T-helper 17 cell (primary cell): ENCODE measurements around the gene DYNLRB1. TPM values are rescaled to one million over a fixed set of nuclear protein-coding genes. Genes with fewer than 3 reads are reported as not detected.
"Not testable (repeated sequence)": the region's sequence is repeated elsewhere in the genome, so short reads cannot be mapped to it uniquely, and the experiment has no call there.

Experiments used
- ATAC-seq: fragments of 150-1000 bp; cut with Tn5 transposase; 2 replicates; pipeline ENCODE4 v1.10.0; 2021; ENCODE audit warnings: mild to moderate bottlenecking, moderate library complexity
- DNase-seq, 3 donors: peaks; one replicate each; pipeline versions ENCODE4 v3.0.0 to v3.0.0-alpha.2; 2020 to 2021
- H3K9me3 ChIP-seq: one replicate; pipeline ENCODE4 v1.7.0; 2013; ENCODE audit warnings: low read length, mild to moderate bottlenecking; ENCODE audit not compliant: control insufficient read depth, poor library complexity, severe bottlenecking
- H3K27ac Mint-ChIP-seq: one replicate; pipeline ENCODE4 v1.8.0; 2022; ENCODE audit warnings: mild to moderate bottlenecking, moderate library complexity, mixed read lengths
- H3K27me3 Mint-ChIP-seq: one replicate; pipeline ENCODE4 v1.8.0; 2022; ENCODE audit warnings: mixed read lengths
- H3K36me3 Mint-ChIP-seq: one replicate; pipeline ENCODE4 v1.8.0; 2022; ENCODE audit warnings: low read depth, mixed read lengths
- H3K4me1 Mint-ChIP-seq: one replicate; pipeline ENCODE4 v1.8.0; 2022; ENCODE audit warnings: mild to moderate bottlenecking, mixed read lengths
- H3K4me3 Mint-ChIP-seq: one replicate; pipeline ENCODE4 v1.8.0; 2022; ENCODE audit warnings: mild to moderate bottlenecking, moderate library complexity, mixed read lengths
- total RNA-seq, 4 donors: library from RNA in 2 of 4; stranded (reverse) in 2 of 4; gene quantifications; one replicate each; pipeline ENCODE4 v1.2.3 and lab custom pipeline; 2022 to 2026

The DYNLRB1 gene
- total RNA-seq, 2 donors from 2014 or later: 52.8 to 62.0 TPM

GRCh38 chr20:34493646-34494045 lies 22.6 kb upstream of the DYNLRB1 start:
- H3K9me3 ChIP-seq: no peaks in the 10 kb centered on the region
- peaks cover 11% of the 10 kb centered on the region for H3K4me1 Mint-ChIP-seq
- H3K27ac Mint-ChIP-seq: peak overlapping the region; percentile 88
- DNase-seq: no peak
- no peak overlapping the region for H3K4me3 Mint-ChIP-seq
- ATAC-seq: no peak
- H3K36me3 Mint-ChIP-seq: peaks cover 18% of the 10 kb centered on the region
- H3K27me3 Mint-ChIP-seq: no peaks in the 10 kb centered on the region

- ATAC-seq (no peak), DNase-seq (no peak)
- no peak overlapping the region for H3K27ac Mint-ChIP-seq
- H3K9me3 ChIP-seq: no peaks in the 10 kb centered on the region
- no peaks in the 10 kb centered on the region for H3K27me3 Mint-ChIP-seq
- H3K4me1 Mint-ChIP-seq: peaks cover 12% of the 10 kb centered on the region
- H3K36me3 Mint-ChIP-seq: peaks cover 25% of the 10 kb centered on the region
- H3K4me3 Mint-ChIP-seq: no peak overlapping the region
Measured at GRCh38 chr20:34495307-34495706, 20.9 kb upstream of the DYNLRB1 start.

GRCh38 chr20:34495916-34496315 lies 20.3 kb upstream of the DYNLRB1 start:
- H3K27me3 Mint-ChIP-seq: no peaks in the 10 kb centered on the region
- ATAC-seq: no peak
- H3K4me3 Mint-ChIP-seq: no peak overlapping the region
- DNase-seq: no peak
- no peak overlapping the region for H3K27ac Mint-ChIP-seq
- peaks cover 5% of the 10 kb centered on the region for H3K9me3 ChIP-seq
- H3K36me3 Mint-ChIP-seq: peaks cover 26% of the 10 kb centered on the region
- H3K4me1 Mint-ChIP-seq: peaks cover 12% of the 10 kb centered on the region

DNA sequence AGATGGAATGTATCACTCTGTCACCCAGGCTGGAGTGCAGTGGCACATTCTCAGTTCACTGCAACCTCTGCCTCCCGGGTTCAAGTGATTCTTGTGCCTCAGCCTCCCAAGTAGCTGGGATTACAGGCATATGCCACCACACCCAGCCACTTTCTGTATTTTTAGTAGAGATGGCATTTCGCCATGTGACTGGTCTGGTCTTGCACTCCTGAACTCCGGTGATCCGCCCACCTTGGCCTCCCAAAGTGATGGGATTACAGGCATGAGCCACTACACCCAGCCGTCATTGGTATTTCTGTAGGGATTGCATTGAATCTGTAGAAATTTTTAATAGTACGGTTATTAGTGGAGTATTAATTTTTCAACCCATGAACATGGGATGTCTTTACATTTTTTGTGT lies 18.6 kb upstream of the DYNLRB1 start:
- not testable (repeated sequence) for ATAC-seq, H3K4me3 Mint-ChIP-seq, H3K27me3 Mint-ChIP-seq, H3K4me1 Mint-ChIP-seq, H3K9me3 ChIP-seq, H3K27ac Mint-ChIP-seq, DNase-seq
- H3K36me3 Mint-ChIP-seq: peaks cover 26% of the 10 kb centered on the region

DNA sequence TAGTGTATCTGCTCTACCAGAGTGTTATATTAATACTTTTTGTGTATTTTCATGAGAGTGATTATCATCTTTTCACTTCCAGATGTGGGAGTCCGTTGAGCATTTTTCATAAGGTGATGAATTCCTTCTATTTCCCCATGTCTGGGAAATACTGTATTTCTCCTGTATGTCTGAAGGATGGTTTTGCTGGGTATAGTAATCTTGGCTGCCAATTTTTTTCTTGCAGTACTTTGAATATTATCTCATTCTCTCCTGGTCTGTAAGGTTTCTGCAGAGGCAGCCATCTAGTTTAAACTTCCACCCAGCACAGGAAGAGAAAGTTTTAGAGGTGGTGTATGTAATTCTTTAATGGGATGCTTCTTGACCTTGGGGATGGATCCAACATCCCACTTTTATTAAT lies 15.4 kb upstream of the DYNLRB1 start:
- H3K4me1 Mint-ChIP-seq: peaks cover 2% of the 10 kb centered on the region
- H3K9me3 ChIP-seq: peaks cover 5% of the 10 kb centered on the region
- no peak overlapping the region for H3K4me3 Mint-ChIP-seq
- H3K36me3 Mint-ChIP-seq: peaks cover 12% of the 10 kb centered on the region
- ATAC-seq: no peak
- DNase-seq: no peak
- H3K27me3 Mint-ChIP-seq: no peaks in the 10 kb centered on the region
- no peak overlapping the region for H3K27ac Mint-ChIP-seq

DNA sequence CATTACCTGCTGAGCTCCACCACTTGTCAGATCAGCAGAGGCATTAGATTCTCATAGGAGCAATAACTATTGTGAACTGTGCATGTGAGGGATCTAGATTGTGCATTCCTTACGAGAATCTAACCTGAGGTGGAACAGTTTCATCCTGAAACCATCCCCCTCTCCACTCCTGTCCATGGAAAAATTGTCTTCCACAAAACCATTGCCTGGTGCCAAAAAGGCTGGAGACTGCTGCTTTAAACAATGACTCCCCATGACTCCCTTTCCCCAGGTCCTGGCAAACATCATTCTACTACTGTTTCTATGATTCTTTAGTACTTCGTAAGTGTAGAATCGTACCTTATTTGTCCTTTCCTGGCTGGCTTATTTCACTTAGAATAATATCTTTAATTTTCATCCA lies 9.7 kb upstream of the DYNLRB1 start:
- DNase-seq (no peak), ATAC-seq (no peak)
- no peaks in the 10 kb centered on the region for H3K27me3 Mint-ChIP-seq
- no peak overlapping the region for H3K27ac Mint-ChIP-seq
- H3K9me3 ChIP-seq: no peaks in the 10 kb centered on the region
- no peaks in the 10 kb centered on the region for H3K4me1 Mint-ChIP-seq
- no peak overlapping the region for H3K4me3 Mint-ChIP-seq
- peaks cover 2% of the 10 kb centered on the region for H3K36me3 Mint-ChIP-seq

GRCh38 chr20:34507702-34508413 lies 8.4 kb upstream of the DYNLRB1 start:
- Mint-ChIP-seq H3K4me1 (peaks cover 7% of the 10 kb centered on the region), H3K36me3 (peaks cover 2% of the 10 kb centered on the region), H3K27ac (peak overlapping the region; percentile 9), H3K27me3 (no peaks in the 10 kb centered on the region), H3K4me3 (no peak overlapping the region)
- ATAC-seq: no peak
- DNase-seq: no peak
- H3K9me3 ChIP-seq: no peaks in the 10 kb centered on the region

GRCh38 chr20:34510575-34510974 lies 5.6 kb upstream of the DYNLRB1 start:
- no peaks in the 10 kb centered on the region for H3K9me3 ChIP-seq
- ATAC-seq (no peak), DNase-seq (no peak)
- peaks cover 25% of the 10 kb centered on the region for H3K4me1 Mint-ChIP-seq
- H3K27ac Mint-ChIP-seq: no peak overlapping the region
- H3K27me3 Mint-ChIP-seq: no peaks in the 10 kb centered on the region
- peaks cover 2% of the 10 kb centered on the region for H3K36me3 Mint-ChIP-seq
- H3K4me3 Mint-ChIP-seq: no peak overlapping the region

- no peaks in the 10 kb centered on the region for H3K27me3 Mint-ChIP-seq
- DNase-seq (no peak), ATAC-seq (no peak)
- H3K4me3 Mint-ChIP-seq: no peak overlapping the region
- peak overlapping the region; percentile 83 for H3K27ac Mint-ChIP-seq
- peaks cover 29% of the 10 kb centered on the region for H3K4me1 Mint-ChIP-seq
- H3K9me3 ChIP-seq: no peaks in the 10 kb centered on the region
- peaks cover 5% of the 10 kb centered on the region for H3K36me3 Mint-ChIP-seq
Measured at GRCh38 chr20:34511891-34512265, 4.3 kb upstream of the DYNLRB1 start.

- Mint-ChIP-seq H3K27ac (peak overlapping the region; percentile 83), H3K36me3 (peaks cover 5% of the 10 kb centered on the region), H3K27me3 (no peaks in the 10 kb centered on the region), H3K4me1 (peaks cover 29% of the 10 kb centered on the region), H3K4me3 (no peak overlapping the region)
- DNase-seq (no peak), ATAC-seq (no peak)
- no peaks in the 10 kb centered on the region for H3K9me3 ChIP-seq
Measured at GRCh38 chr20:34512266-34512954, 3.8 kb upstream of the DYNLRB1 start.

DNA sequence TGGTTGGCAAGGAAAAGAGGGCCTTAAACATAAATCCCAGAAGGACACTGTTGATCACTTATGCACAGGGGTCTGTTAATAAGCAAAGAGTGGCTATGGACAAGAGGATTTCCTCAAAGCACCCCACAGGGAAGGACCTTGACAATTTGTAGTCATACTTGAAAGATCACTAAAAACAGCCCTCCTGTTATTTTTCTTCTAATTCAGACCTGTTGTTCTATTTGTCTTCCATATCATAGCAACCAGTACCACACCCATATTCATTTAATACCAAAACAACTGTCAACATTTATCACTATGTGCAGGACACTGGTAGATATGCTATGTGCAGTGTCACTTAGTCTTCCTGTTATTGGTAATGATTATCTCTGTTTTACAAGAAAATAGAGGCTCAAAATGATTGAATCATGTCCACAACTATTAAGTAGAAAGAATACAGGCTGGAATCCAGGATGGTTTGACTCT lies 3.2 kb upstream of the DYNLRB1 start:
- no peak for ATAC-seq
- Mint-ChIP-seq H3K36me3 (peaks cover 5% of the 10 kb centered on the region), H3K4me1 (peaks cover 32% of the 10 kb centered on the region), H3K27me3 (no peaks in the 10 kb centered on the region), H3K4me3 (no peak overlapping the region), H3K27ac (peak overlapping the region; percentile 83)
- no peaks in the 10 kb centered on the region for H3K9me3 ChIP-seq
- DNase-seq: no peak

GRCh38 chr20:34514034-34514433 lies 2.2 kb upstream of the DYNLRB1 start:
- not testable (repeated sequence) for DNase-seq, H3K4me3 Mint-ChIP-seq, H3K27me3 Mint-ChIP-seq, H3K27ac Mint-ChIP-seq, H3K36me3 Mint-ChIP-seq, H3K9me3 ChIP-seq, ATAC-seq
- H3K4me1 Mint-ChIP-seq: peaks cover 40% of the 10 kb centered on the region

DNA sequence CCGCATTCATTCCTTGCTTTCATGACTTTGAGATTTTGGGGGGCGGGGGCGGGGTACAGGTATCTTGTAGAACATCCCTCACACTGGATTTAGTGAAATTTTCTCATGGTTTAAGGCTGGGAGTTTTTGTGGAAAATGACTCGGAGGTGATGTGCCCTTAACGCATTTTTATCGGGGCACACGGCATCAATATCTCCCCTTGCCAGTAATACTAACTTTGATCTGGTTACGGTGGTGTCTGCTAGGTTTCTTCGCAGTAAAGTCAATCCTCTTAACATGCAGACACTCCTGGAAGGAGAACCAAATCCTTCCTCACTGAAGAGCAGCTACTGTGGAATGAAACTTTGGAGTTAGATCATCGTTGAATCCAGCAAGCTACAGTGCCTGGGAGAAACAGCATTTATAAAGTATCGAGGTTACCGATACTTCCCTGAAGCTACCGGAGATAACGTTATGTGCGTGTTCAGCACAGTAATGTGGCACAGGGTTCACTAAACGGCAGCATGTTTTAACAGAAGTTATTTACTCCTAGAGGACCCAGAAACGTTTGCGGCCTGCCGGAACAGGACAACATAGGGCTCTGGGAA lies 1.2 kb upstream of the DYNLRB1 start:
- no peak for DNase-seq
- H3K4me1 Mint-ChIP-seq: peaks cover 40% of the 10 kb centered on the region

More for the DNA sequence above, 1.2 kb upstream of the DYNLRB1 start:
- Mint-ChIP-seq H3K27me3 (no peaks in the 10 kb centered on the region), H3K4me3 (peak overlapping the region; percentile 99), H3K27ac (peak overlapping the region; percentile 99), H3K36me3 (peaks cover 4% of the 10 kb centered on the region)
- no peaks in the 10 kb centered on the region for H3K9me3 ChIP-seq
- ATAC-seq: peak; percentile 30
